Colon (tissue), 2 donors: ENCODE measurements around the gene SERPINA3.
"Not testable (repeated sequence)": the region's sequence is repeated elsewhere in the genome, so short reads cannot be mapped to it uniquely, and the experiment has no call there.

Experiments used
- FAIRE-seq: peaks from 2 replicates; lab custom pipeline; 2012; peaks lifted over from hg19 to GRCh38; lab: Jason Lieb, UNC
- donor health status: control.
- donor health status: control.

The SERPINA3 gene

GRCh38 chr14:94633121-94633520, 20.9 kb downstream of the SERPINA3 start:
- FAIRE-seq: no peak

GRCh38 chr14:94635154-94635553, 23.0 kb downstream of the SERPINA3 start:
- FAIRE-seq: no peak

- no peak for FAIRE-seq
Measured at GRCh38 chr14:94636744-94637412, 24.7 kb downstream of the SERPINA3 start.

- FAIRE-seq: not testable (repeated sequence)
Measured at GRCh38 chr14:94637814-94638213, 25.6 kb downstream of the SERPINA3 start.

GRCh38 chr14:94638339-94638738, 26.1 kb downstream of the SERPINA3 start:
- FAIRE-seq: no peak

GRCh38 chr14:94638961-94639817, 27.0 kb downstream of the SERPINA3 start:
- no peak for FAIRE-seq

GRCh38 chr14:94640721-94641631, 28.8 kb downstream of the SERPINA3 start:
- no peak for FAIRE-seq

- no peak for FAIRE-seq
Measured at GRCh38 chr14:94641632-94641955, 29.4 kb downstream of the SERPINA3 start.

- FAIRE-seq: no peak
Measured at GRCh38 chr14:94643316-94644101, 31.3 kb downstream of the SERPINA3 start.

GRCh38 chr14:94644102-94644535, 31.9 kb downstream of the SERPINA3 start:
- no peak for FAIRE-seq

- FAIRE-seq: no peak
Measured at GRCh38 chr14:94646066-94646465, 33.9 kb downstream of the SERPINA3 start.

- FAIRE-seq: no peak
Measured at GRCh38 chr14:94646481-94646880, 34.3 kb downstream of the SERPINA3 start.

- FAIRE-seq: no peak
Measured at GRCh38 chr14:94648801-94649200, 36.6 kb downstream of the SERPINA3 start.

- no peak for FAIRE-seq
Measured at GRCh38 chr14:94649543-94650443, 37.6 kb downstream of the SERPINA3 start.

GRCh38 chr14:94650444-94650775, 38.2 kb downstream of the SERPINA3 start:
- no peak for FAIRE-seq

- no peak for FAIRE-seq
Measured at GRCh38 chr14:94650806-94651805, 38.9 kb downstream of the SERPINA3 start.

- FAIRE-seq: no peak
Measured at GRCh38 chr14:94653321-94653720, 41.1 kb downstream of the SERPINA3 start.

- FAIRE-seq: no peak
Measured at GRCh38 chr14:94654071-94654861, 42.1 kb downstream of the SERPINA3 start.
